Peyer's patch (tissue), 4 donors: ENCODE results near the gene GIMD1.

Experiments
- POLR2A ChIP-seq, 2 donors: fragments of 450-650 bp; IDR thresholded peaks; one replicate each; pipeline ENCODE4 v1.5.1; 2017; ENCODE audit warnings: antibody characterized with exemption in 2 of 2, mild to moderate bottlenecking in 2 of 2, moderate library complexity in 2 of 2
- TF ChIP-seq, protein P1 (sequence below), 6 experiments: fragments of 450-650 bp in 4 of 6; fragments of 200-600 bp in 2 of 6; sonication (generic) in 1 of 6; IDR thresholded peaks; one replicate each; pipeline ENCODE4 v1.5.1; 2017 to 2019; ENCODE audit warnings: antibody characterized with exemption in 6 of 6, mild to moderate bottlenecking in 3 of 6, moderate library complexity in 1 of 6

DNA sequence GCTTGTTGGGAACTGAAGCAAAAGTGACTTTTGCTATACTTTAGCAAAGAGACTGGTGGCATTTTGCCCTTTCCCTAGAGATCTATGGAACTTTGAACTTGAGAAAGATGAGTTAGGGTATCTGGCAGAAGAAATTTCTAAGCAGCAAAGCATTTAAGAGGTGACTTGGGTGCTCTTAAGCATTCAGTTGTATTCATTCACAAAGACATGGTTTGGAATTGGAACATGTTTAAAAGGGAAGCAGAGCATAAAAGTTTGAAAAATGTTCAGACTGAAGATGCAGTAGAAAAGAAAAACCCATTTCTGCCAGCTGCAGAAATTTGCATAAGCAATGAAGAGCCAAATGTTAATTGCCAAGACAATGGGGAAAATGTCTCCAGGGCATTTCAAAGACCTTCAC is 30.7 kb downstream of the GIMD1 start:
- TF ChIP-seq, protein P1, sequence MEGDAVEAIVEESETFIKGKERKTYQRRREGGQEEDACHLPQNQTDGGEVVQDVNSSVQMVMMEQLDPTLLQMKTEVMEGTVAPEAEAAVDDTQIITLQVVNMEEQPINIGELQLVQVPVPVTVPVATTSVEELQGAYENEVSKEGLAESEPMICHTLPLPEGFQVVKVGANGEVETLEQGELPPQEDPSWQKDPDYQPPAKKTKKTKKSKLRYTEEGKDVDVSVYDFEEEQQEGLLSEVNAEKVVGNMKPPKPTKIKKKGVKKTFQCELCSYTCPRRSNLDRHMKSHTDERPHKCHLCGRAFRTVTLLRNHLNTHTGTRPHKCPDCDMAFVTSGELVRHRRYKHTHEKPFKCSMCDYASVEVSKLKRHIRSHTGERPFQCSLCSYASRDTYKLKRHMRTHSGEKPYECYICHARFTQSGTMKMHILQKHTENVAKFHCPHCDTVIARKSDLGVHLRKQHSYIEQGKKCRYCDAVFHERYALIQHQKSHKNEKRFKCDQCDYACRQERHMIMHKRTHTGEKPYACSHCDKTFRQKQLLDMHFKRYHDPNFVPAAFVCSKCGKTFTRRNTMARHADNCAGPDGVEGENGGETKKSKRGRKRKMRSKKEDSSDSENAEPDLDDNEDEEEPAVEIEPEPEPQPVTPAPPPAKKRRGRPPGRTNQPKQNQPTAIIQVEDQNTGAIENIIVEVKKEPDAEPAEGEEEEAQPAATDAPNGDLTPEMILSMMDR (IDR thresholded peaks at IDR 0.05): no peak
- TF ChIP-seq POLR2A (IDR thresholded peaks at IDR 0.05): no peak
